Measurements from ENCODE around the gene POU6F1.

- no peak for TF ChIP-seq POLR2A (IDR thresholded peaks at IDR 0.05)
- TF ChIP-seq CTCF (IDR thresholded peaks at IDR 0.05): no peak
Observed at GRCh38 chr12:51240971-51241370, 23.1 kb upstream of the POU6F1 start.
